ENCODE measurements around the gene CDH15. TPM values are rescaled to one million over a fixed set of nuclear protein-coding genes. Genes with fewer than 3 reads are reported as not detected.

The CDH15 gene
- total and polyA plus RNA-seq, 2 of the 13 experiments (the other 11 are each of a cell fraction or from before 2014, with no cell fraction given): 0.74 to 2.2 TPM

- Histone ChIP-seq H3K27ac (ENCODE audit: extremely low read length, insufficient read depth, low read length) (no peak overlapping the region), H3K79me2 (ENCODE audit: insufficient read depth, low read length) (no peaks in the 10 kb centered on the region), H3K4me3 (replicated peaks in 1 of 3; ENCODE audit: insufficient read depth in 1 of 3, low read depth in 2 of 3, low read length in 3 of 3) (no peak overlapping the region), H4K20me1 (ENCODE audit: insufficient read depth, low read length) (no peaks in the 10 kb centered on the region), H3K4me2 (ENCODE audit: low read depth, low read length) (no peak overlapping the region), H3K9ac (ENCODE audit: insufficient read depth, low read depth, low read length) (no peak overlapping the region), H3K4me1 (ENCODE audit: insufficient read depth, low read length) (no peaks in the 10 kb centered on the region), H2AFZ (ENCODE audit: low read length) (no peak overlapping the region), H3K36me3 (replicated peaks in 1 of 2; ENCODE audit: control insufficient read depth in 1 of 2, insufficient read depth in 2 of 2, low read length in 2 of 2) (peaks cover 18 to 32% of the 10 kb centered on the region in 2 experiments; a peak in 4 of 5 replicates), H3K9me3 (ENCODE audit: low read length) (no peaks in the 10 kb centered on the region), H3K27me3 (ENCODE audit: control insufficient read depth in 1 of 2, insufficient read depth in 2 of 2, low read length in 2 of 2) (no peaks in the 10 kb centered on the region)
- BruUV-seq (replicated peaks): no TSS peak
- FAIRE-seq (no peak), ATAC-seq (no peak), DNase-seq (ENCODE audit: low spot score) (no peak)
- ChIA-PET CTCF (ENCODE audit: low intra/inter-chr PET ratio, low total read pairs) (no interaction called here), POLR2A (no interaction called here)
- in situ Hi-C loops (cut with HindIII; ENCODE audit: extremely low pct_ligation_motif_present, low pct_unique_long_range_greater_than_20kb): no loop called here
- intact Hi-C loops (cut with micrococcal nuclease; ENCODE audit: unreplicated experiment): no loop called here
- 96% methylated on average over 30 of the region's 31 CpGs for WGBS (ENCODE audit: low lambda C conversion rate)
- TF ChIP-seq NRL (CRISPR knock-in tag; IDR thresholded peaks at IDR 0.05; ENCODE audit: borderline replicate concordance) (0 out of 2 replicates have a peak, but pooled peaks have one; percentile 26), AGO2 (optimal IDR thresholded peaks at IDR 0.05; ENCODE audit: low read depth, low read length) (peak; percentile 17), ZNF570 (CRISPR knock-in tag; IDR thresholded peaks at IDR 0.05; ENCODE audit: borderline replicate concordance) (no peak)
Measured at GRCh38 chr16:89140981-89141883, 30.3 kb upstream of the CDH15 start.

GRCh38 chr16:89141884-89142267 lies 29.7 kb upstream of the CDH15 start:
- Histone ChIP-seq H3K27me3 (ENCODE audit: control insufficient read depth in 1 of 2, insufficient read depth in 2 of 2, low read length in 2 of 2) (no peaks in the 10 kb centered on the region), H3K36me3 (replicated peaks in 1 of 2; ENCODE audit: control insufficient read depth in 1 of 2, insufficient read depth in 2 of 2, low read length in 2 of 2) (peaks cover 20 to 33% of the 10 kb centered on the region in 2 experiments; a peak in 4 of 5 replicates), H3K4me1 (ENCODE audit: insufficient read depth, low read length) (no peaks in the 10 kb centered on the region), H3K27ac (ENCODE audit: extremely low read length, insufficient read depth, low read length) (no peak overlapping the region), H3K9ac (ENCODE audit: insufficient read depth, low read depth, low read length) (no peak overlapping the region), H3K9me3 (ENCODE audit: low read length) (no peaks in the 10 kb centered on the region), H3K79me2 (ENCODE audit: insufficient read depth, low read length) (no peaks in the 10 kb centered on the region), H4K20me1 (ENCODE audit: insufficient read depth, low read length) (no peaks in the 10 kb centered on the region), H2AFZ (ENCODE audit: low read length) (no peak overlapping the region), H3K4me3 (replicated peaks in 1 of 3; ENCODE audit: insufficient read depth in 1 of 3, low read depth in 2 of 3, low read length in 3 of 3) (no peak overlapping the region), H3K4me2 (ENCODE audit: low read depth, low read length) (no peak overlapping the region)
- TF ChIP-seq AGO2 (optimal IDR thresholded peaks at IDR 0.05; ENCODE audit: low read depth, low read length): peak; percentile 18
- TF ChIP-seq ZNF75D (CRISPR knock-in tag; IDR thresholded peaks at IDR 0.05; ENCODE audit: borderline replicate concordance): no peak
- no peak for ATAC-seq
- FAIRE-seq: no peak
- no TSS peak for BruUV-seq (replicated peaks)
- CTCF ChIA-PET (ENCODE audit: low intra/inter-chr PET ratio, low total read pairs): no interaction called here
- intact Hi-C loops (cut with micrococcal nuclease; ENCODE audit: unreplicated experiment): no loop called here
- no peak for DNase-seq (ENCODE audit: low spot score)
- 93% methylated on average over 13 of the region's 13 CpGs for WGBS (ENCODE audit: low lambda C conversion rate)
- POLR2A ChIA-PET: no interaction called here
- in situ Hi-C loops (cut with HindIII; ENCODE audit: extremely low pct_ligation_motif_present, low pct_unique_long_range_greater_than_20kb): no loop called here
